Measurements from ENCODE around the gene TSPAN1.

Gene TSPAN1

DNA sequence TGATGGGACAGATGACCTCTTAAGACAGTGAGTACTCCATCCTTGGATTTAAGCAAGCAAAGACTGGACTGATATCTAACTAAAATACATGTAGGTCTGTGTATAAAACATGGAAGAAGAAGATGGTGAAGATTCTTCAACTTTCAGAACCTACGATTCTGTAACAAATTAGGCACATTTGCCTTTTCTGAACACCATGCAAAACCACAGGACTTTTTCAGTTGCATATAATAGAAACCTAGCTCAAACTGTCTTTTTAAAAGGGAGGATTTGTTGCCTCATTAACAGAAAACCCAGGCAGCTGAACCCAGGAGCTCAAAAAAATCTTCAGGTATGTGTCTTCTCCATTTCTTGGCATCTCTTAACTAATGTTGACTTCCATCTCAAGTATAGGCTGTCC lies 14.7 kb upstream of the TSPAN1 start:
- no peak for DNase-seq

DNA sequence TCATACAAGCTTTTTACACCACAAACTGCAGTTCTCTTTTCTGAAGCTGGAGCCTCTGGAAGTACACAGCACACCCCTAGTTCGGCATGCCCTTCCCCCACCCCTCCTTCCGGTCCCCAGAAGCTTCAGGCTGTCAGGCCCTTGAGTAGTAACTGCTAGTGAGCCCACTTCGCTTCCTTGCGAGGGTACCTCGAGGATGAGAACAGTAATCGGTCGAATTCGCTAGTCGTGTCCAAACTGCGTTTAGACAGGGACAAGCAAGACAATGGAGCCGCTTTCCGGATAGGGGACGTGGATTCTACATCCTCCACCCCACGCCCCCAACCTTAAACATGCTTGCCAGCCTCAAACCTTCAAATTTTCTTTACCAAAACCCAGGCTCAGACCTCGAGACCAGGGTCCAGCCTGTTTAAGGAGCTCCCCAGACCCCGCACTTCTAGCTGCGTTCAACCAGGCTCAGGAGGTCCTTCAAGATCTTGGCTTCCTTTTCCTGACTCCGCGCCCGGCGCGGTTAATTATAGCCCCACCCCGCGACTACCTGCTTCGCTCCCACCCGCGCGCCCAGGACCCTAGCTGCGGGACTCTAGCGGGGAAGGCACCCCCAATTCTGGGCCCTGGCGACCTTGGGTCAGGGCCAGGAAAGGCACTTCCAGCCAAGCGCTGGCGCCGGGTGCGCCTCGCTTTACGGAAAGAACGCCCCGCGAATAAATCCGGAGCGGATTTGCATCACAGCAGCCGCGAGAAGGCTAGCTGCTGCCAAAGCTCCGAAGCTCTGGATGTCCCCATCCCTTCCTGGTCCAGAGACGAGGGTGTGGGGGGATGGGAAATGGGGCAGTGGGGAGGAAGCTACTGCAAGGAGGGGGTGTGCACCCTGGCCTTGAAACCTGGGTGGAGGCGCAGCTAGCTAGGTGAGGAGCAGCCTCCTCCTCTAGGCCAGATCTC lies 8.1 kb upstream of the TSPAN1 start:
- DNase-seq = no peak

DNA sequence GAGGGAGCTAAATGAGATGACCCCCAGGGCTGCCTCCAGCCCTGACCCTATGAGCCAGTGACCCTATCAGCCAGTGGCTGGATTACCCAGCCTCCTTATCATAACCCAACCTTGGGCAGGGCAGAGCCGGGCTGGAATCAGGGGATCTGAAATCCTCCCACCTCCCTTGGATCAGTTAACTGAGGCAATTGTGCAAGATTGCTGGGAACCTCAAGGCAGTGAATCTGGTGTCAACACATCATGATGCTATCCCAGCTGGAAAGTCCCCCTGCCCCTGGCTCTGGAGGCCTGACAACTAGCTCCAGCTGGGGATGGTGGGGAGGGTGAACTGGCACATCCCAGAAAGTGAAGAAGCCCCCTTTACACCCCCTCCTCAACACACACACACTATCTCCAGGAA lies 6.4 kb upstream of the TSPAN1 start:
- DNase-seq = no peak

DNA sequence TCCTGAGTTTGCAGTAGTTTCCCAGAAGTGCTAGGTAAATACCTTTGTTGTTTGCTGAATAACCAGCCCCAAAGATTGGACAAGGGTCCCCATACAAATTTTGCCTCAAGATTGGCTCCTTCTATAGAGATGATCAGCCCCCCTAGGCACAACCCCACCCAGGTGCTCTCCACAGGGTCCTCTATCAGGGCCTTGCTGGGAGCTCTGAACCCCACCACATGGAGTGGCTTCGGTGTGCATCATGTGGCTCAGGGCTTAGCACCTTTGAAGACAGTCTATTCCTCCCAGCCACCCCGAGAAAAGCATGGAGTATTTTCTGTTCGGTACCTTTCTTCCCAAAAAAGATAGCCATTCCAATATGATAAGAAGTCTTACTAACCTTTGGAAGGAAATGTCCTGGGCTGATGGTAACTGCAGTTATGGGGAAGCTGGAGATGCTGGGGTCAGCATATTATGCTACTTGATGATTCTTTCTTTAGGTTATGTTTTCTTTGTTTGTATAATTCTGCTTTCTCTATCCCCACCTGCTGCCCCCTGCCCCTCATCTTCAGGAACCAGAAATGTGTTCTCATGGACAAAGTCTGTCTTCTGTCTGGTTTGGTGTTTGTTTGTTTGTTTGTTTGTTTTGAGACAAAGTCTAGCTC lies 5.0 kb upstream of the TSPAN1 start:
- DNase-seq = no peak

DNA sequence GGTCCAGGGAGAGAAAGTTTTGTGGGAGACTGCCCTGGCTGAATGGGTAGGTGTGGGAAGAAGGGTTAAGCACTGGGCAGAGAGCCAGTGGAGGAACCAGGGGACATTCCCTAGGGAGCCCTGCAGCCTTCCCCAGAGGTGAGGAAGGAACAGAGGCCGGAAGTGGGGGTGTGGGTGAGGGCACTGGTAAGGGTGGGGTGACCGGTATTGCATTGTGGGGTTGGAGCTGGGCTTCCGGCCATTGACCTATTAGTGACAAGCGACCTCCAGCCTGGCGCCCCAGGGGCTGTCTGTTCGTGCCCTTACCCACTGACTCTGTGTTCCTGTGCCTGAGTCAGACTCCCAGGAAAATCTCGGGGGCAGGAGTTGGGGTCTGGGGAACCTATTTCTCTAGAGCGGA lies 3.5 kb upstream of the TSPAN1 start:
- no peak for DNase-seq

DNA sequence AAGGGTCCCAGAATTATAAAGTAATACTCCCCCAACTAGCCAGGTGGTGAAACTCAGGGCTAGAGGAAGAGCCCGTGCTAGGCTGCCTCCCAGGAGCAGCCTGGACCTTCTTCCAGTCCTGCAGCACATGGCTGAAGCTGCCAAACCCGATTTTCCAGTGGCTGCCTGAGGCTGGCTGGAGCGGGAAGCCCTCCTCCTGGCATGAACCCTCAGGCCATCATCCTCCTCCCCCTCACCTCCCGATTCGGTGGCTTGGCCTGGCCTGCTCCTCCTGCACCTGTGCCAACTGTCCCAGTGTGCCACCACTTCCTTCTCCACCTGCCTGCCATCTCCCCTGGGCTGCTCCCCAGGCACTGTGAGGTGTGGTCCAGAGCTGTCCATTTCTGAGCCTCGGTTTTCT lies 3.0 kb upstream of the TSPAN1 start:
- no peak for DNase-seq

DNA sequence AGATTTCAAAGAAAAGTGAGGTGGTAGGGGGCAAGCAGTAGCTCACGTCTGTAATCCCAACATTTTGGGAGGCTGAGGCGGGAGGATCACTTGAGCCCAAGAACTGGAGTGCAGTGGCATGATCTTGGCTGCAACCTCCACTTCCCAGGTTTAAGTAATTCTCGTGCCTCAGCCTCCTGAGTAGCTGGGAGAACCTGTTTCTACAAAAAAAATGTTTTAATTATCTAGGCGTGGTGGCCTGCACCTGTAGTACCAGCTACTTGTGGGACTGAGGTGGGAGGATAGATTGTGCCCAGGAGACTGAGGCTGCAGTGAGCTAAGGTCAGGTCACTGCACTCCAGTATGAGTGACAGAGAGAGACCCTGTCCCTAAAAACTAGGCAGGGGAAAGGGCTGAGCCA lies 2.6 kb upstream of the TSPAN1 start:
- no peak for DNase-seq

DNA sequence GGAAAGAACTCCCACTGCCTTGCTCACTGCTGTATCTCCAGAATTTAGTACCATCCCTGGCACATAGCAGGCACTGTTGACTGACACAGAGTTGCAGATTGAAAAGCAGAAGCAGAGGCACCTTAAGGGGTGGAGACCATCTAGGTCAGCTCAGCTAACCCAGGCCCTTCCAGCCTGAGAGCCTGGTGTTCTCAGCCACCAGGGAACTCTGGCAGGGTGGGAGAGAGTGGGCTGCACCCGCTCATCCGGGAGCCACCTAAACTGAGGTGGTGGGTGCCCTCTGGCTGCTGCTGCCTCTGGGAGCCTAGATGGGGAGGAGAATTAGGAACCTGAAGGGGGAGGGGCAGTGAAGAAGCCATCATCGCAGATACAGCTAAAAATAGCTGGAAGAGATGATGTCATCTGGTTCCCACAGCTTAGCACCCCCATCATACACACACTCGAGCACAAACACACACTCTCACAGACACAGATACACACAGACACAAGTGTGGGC lies 1.5 kb upstream of the TSPAN1 start:
- peak; percentile 41 for DNase-seq

DNA sequence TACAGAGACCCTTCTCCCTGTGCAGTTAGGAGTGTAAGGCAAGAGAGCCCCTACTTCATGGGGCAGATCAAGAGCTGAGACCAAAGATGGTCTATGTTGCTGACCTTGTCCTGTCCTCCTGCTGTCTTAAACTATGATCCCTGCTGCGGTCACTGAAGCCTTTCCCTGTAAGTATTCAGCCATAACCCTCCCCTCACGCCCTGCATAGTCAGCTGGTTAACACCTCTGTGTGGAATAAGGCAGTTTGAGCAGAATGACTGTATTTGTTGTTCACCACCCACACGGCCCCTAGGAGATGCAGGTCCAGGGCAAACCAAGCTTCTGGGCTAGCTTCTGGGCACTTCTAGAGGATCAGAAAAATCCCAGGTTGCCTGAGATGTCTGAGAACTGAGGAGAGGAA lies 356 bp downstream of the TSPAN1 start:
- no peak for DNase-seq

DNA sequence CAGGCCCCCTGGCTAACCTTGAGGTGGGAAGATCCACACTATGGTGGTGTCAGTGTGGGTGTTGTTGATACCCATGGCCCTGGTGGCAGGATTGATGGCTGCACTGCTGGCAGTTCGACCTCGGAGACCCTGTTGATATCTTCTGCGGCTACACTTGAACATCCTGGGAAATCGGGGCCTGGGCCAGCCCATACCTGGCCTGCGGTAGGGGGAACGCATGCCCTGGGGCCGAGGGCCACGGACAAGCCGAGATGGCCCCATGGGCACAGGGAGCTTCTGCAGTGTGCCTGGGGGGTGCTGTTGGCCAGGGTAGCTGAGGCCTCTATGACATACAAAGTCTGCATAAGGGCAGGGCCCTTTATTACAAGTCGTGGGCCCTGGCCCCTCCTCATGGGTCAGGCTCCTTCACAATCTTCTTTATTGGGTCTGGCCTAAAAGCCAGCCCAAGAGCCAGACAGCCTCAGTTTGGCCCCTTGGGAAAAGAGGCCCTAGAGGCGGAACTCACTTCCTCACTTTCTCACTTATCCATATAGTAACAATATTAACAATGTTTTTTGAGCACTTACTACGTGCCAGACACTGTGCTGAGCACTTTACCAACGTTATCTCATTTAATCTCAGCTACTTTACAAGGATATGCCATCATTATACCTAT lies 1.5 kb downstream of the TSPAN1 start, which contains the start of gene P3R3URF:
Gene P3R3URF, minus strand, starts transcription at position 278 of the 655 bp plus-strand sequence. Its CDS starts 17 bp downstream, at position 261.
- DNase-seq = no peak

DNA sequence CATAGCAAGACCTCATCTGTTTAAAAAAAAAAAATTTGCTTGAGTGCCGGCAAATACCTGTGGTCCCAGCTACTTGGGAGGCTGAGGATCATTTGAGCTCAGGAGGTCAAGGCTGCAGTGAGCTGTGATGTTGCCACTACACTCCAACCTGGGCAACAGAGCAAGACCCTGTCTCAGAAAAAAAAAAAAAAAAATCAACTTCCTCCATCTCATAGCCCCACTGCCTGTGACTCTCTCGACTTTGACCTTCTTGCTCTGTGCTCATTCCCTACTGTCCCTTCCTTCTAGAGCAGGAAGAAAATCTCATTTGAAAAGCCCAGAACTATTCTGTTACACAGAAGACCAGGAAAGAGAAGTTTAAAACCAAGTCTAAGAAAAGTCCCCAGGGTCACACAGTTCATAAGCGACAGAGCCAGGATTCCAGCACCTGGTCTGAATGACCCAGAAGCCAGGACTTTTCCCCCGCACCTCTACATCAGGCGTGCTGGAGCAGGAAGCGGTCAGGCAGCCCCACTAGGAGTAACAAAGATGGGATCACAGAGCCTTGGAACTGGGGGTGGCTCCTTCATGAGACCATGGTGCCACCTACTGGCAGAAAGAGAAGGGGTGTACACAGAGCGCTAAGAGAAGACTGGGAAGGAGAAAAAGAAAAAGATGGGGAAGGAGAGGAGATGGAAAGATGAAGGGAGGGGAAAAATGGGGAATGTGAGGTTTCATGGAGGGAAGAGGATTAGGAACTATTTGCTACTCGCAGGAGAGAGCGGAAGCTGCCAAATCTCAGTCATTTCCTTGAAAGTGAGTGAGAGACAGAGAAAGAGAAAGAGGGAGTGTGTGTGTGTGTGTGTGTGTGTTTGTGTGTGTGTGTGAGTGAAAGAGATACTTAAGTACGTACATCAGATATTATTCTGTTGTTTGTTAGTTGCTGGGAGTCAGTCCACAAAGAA lies 4.5 kb downstream of the TSPAN1 start:
- peak; percentile 84 for DNase-seq

DNA sequence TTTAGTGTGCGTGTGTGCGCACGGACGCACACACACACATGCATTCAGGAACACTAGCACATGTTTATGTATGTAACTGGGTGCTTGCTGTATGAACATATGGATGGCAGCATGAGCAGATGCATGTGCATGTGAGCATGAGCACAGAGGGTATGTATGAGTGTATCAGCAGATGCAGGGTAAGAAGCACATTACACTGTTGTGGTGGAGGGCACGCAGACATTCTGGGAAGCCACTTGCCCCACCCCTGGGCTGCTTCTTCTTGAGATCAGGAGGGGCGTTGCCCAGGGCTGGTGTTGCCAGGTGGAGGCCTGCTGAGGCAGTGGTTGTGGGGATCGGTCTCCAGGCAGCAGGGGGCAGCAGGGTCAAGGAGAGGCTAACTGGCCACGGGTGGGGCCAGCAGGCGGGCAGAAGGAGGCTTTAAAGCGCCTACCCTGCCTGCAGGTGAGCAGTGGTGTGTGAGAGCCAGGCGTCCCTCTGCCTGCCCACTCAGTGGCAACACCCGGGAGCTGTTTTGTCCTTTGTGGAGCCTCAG lies 5.3 kb downstream of the TSPAN1 start:
- DNase-seq = no peak

DNA sequence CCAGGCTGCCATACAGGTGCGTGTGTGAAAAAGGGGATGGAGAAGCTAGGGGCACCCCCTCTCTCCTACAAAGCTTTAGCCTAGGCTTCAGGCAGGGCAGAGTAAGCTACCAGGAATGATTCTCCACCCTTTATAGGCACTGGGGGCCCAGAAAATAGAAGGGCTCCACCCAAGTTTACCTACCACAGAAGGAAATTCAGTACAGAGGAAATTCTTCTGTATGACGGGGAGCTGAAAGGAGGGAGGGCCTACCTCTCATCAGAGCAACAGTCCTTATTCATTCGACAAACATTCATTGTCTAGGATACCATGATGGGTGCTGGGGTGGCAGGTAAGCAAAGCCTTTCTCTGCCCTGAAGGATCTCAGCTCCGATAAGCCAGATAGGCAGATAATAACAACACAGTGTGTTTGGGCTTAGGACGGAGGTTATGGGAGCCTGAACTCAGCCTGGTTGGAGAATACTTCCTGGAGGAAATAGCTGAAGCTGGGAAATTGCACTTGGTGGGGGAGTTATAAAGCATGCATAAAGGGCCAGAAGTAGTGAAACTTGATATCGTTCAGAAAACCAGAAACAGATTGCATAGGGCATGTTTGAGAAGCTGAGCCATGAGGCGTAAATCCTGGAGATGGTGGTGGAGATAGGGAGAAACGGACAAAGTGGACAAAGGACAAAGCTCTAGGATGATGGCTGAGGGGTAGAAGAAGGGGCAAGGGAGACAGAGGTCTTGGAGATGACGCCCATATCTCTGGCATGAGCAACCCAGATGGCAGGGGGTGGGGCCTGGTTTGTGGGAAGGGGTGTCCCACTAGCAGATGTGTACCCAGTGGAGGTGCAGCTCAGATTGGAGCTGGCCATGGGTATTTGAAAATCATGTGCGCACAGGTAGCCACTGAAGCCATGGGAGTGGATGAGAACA lies 6.7 kb downstream of the TSPAN1 start:
- DNase-seq = peak; percentile 66

DNA sequence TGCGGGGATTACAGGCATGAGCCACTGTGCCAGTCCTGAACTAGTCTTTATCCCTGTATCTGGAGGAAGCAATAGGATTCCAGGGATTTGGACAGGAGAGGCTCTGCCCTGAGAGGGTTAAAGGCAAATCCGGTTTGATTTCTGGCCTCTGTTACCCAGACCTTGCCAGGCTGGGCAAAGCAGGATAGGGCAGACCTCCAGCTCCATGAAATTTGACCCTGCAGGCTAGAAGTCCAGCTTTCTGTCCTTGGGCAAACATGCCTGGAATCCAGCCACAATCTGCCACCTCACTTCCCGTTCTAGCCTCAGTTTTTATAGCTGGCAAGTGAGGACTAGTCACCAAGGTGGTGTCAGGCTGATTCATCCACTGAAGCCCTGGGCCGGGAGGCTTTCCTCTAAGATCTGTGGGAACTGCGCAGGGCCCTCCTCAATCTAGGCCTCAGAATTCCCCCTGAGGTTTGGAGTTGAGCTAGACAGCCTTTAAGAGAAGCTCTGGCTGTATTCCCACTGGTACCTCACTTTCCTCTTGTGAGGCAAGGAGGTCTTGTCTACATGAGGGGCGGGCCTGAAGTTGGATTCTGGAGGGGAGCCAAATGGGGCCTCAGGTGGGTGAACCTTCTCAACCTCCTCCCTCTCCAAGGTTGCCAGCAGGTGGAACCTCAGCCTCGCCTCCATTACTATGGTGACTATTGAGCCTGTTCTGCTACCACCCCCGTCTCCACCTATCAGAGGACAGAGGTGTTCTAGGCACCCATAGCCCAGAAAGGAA lies 8.4 kb downstream of the TSPAN1 start:
- DNase-seq = peak; percentile 81

DNA sequence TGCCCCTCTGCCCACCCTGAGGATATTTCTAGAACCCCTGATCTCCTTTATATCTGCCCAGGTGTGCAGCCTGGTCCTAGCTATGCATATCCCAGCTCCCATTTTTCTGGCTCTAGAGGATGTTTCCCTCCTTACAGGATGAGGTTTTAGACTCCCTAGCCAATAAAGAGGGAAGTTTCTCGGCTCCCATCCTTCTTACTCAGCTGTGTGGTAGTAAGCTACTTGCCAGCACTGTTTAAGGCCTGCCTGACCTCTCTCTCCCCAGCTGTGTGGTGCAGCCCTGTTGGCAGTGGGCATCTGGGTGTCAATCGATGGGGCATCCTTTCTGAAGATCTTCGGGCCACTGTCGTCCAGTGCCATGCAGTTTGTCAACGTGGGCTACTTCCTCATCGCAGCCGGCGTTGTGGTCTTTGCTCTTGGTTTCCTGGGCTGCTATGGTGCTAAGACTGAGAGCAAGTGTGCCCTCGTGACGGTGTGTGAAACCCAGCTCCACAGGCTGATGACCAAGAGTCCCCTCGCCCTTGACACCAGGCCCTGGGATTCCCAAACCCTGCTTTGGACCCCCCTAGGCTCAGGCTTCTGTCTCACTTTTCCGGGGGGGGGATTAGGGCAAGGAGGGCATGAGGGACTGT lies 9.2 kb downstream of the TSPAN1 start:
- no peak for DNase-seq

DNA sequence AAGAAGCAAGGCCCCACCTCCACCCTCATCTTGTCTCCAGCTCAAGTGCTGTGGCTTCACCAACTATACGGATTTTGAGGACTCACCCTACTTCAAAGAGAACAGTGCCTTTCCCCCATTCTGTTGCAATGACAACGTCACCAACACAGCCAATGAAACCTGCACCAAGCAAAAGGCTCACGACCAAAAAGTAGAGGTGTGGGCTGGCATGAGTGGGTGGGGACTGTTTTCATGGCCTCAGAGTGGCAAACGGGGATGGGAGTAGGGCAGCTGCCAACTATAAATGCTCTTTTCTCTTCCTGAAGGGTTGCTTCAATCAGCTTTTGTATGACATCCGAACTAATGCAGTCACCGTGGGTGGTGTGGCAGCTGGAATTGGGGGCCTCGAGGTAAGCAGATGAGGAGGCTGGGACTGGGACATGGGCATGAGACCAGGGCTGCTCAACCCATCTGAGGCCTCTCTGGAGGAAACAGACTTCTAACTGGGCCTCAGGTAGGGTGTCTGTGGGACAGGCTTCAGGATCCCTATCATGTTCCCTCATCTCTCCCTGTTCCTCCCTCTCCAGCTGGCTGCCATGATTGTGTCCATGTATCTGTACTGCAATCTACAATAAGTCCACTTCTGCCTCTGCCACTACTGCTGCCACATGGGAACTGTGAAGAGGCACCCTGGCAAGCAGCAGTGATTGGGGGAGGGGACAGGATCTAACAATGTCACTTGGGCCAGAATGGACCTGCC lies 10.2 kb downstream of the TSPAN1 start:
- DNase-seq = no peak

DNA sequence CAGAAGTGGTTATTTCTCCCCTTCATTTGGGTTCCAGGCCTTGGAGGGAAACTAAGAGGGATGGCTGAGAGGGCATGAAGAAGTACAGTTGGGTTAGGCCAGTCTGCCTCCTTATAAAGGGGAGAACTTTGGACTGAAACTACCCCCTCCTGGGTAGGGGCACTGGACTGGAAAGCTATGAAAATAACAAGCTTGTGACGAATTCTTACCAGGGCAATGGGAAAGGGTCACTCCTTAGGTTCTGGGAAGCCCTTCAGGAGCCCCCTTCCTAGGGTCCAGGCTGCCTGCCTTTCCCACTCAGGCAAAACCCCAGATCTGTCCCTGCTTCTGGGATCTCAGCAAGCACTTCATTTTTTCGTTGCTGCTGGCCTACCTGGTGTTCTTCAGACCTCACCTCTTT lies 11.2 kb downstream of the TSPAN1 start:
- no peak for DNase-seq

DNA sequence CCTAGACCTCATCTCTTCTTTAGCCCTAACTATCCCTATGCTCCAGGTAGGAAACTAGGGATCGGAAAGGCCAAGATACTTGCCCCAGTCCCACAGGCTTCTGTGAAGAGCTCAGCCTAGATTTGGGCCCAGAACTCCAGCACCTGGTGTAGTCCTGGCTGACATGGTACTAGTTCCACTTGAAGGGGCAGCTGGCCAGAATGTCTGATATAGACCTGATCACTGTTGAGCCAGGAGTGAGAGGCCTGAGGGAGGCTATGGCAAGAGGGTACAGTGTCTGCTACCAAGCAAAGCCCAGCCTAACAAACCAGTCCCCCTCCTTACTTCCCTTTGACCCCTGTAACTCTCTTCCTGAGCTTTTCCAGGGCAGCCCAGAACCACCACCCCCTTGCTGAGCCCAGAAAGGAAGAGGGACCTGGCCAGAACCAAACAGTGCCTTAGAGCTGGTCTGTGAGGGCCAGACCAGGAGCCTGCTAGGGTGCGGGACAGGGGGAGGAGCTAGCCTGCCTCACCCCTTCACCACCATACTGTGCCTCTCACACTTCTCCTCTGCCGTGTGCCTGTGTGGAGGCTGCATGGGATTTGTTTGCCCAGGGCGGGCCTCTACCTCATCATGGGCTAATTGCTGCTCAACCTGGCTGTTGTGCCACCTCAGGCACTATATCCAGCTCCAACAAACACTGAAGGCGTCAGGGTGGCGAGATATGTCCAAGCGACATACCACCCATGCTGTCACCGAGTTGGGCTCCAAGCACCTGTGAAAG lies 12.4 kb downstream of the TSPAN1 start:
- DNase-seq = no peak

Measured in fibroblast of skin of abdomen (primary cell).